PC-3 (cell line): ENCODE data around the gene WIPF3. TPM values are rescaled to one million over a fixed set of nuclear protein-coding genes. Genes with fewer than 3 reads are reported as not detected.

Experiments used
- ATAC-seq: fragments of 200-7000 bp; cut with Tn5 transposase; 2 replicates; pipeline ENCODE4 v1.9.1; 2020; ENCODE audit warnings: mild to moderate bottlenecking, moderate library complexity
- BruUV-seq: library from RNA; stranded (reverse); fragments of 400-500 nt; replicated peaks from 2 replicates; lab custom pipeline; 2021; lab: Mats Ljungman, UMichigan
- CTCF ChIA-PET: fragments of 300-600 bp; sonication (Branson Sonifier 250); formaldehyde crosslinking; loops from one replicate; lab custom pipeline; 2022; ENCODE audit warnings: antibody characterized with exemption; lab: Charles Lee
- POLR2A ChIA-PET: fragments of 300-600 bp; sonication (Branson Sonifier 250); formaldehyde crosslinking; loops from one replicate; lab custom pipeline; 2022; ENCODE audit warnings: antibody characterized with exemption; ENCODE audit not compliant: unreplicated experiment; lab: Charles Lee
- DNase-seq: peaks from one replicate; pipeline ENCODE4 v3.0.0-alpha.2; 2015
- H2AFZ ChIP-seq: fragments of 300-600 bp; sonication (generic); 2 replicates; pipeline ENCODE4 v1.6.0; 2016; ENCODE audit warnings: antibody characterized with exemption, low read length
- H3F3A ChIP-seq: fragments of 300-600 bp; sonication (generic); one replicate; pipeline ENCODE4 v1.6.0; 2017; ENCODE audit warnings: antibody characterized with exemption, low read length, control low read depth, mild to moderate bottlenecking; ENCODE audit not compliant: unreplicated experiment
- H3K27ac ChIP-seq: fragments of 300-600 bp; sonication (generic); 2 replicates; pipeline ENCODE4 v1.5.1; 2016; ENCODE audit warnings: mild to moderate bottlenecking, low read length
- H3K27me3 ChIP-seq: fragments of 300-600 bp; sonication (generic); 2 replicates; pipeline ENCODE4 v1.6.1; 2016; ENCODE audit warnings: low read length, mixed read lengths
- H3K36me3 ChIP-seq: fragments of 300-600 bp; sonication (generic); 2 replicates; pipeline ENCODE4 v1.6.1; 2016; ENCODE audit warnings: low read depth, mixed run types, low read length, mixed read lengths
- H3K4me1 ChIP-seq: fragments of 300-600 bp; sonication (generic); 2 replicates; pipeline ENCODE4 v1.5.1; 2016; ENCODE audit warnings: low read length; ENCODE audit not compliant: insufficient read depth
- H3K4me2 ChIP-seq: fragments of 300-600 bp; sonication (generic); 2 replicates; pipeline ENCODE4 v1.6.0; 2016; ENCODE audit warnings: low read length
- H3K4me3 ChIP-seq: fragments of 300-600 bp; sonication (generic); 2 replicates; pipeline ENCODE4 v1.5.1; 2016; ENCODE audit warnings: mild to moderate bottlenecking, low read length, mixed read lengths
- H3K79me2 ChIP-seq: fragments of 300-600 bp; sonication (generic); 2 replicates; pipeline ENCODE4 v1.6.1; 2017; ENCODE audit warnings: low read length, mixed read lengths
- H3K9ac ChIP-seq: fragments of 300-600 bp; sonication (generic); 2 replicates; pipeline ENCODE4 v1.6.0; 2016; ENCODE audit warnings: mild to moderate bottlenecking, low read length
- H3K9me2 ChIP-seq: fragments of 300-600 bp; sonication (generic); replicated peaks from 2 replicates; pipeline ENCODE4 v1.6.1; 2016; ENCODE audit warnings: mixed run types, low read length, mixed read lengths
- H3K9me3 ChIP-seq: fragments of 300-600 bp; sonication (generic); 2 replicates; pipeline ENCODE4 v1.6.1; 2016; ENCODE audit warnings: low read length, mixed read lengths
- H4K20me1 ChIP-seq: fragments of 300-600 bp; sonication (generic); 2 replicates; pipeline ENCODE4 v1.6.1; 2016; ENCODE audit warnings: low read length, mixed read lengths
- EZH2 ChIP-seq: fragments of 300-600 bp; sonication (generic); IDR thresholded peaks from one replicate; pipeline ENCODE4 v1.6.1; 2017; ENCODE audit warnings: antibody characterized with exemption, mild to moderate bottlenecking, low read length; ENCODE audit not compliant: unreplicated experiment
- EZH2phosphoT487 ChIP-seq: fragments of 300-600 bp; sonication (generic); IDR thresholded peaks from 2 replicates; pipeline ENCODE4 v1.6.1; 2018; ENCODE audit warnings: mild to moderate bottlenecking, antibody characterized with exemption, low read length, borderline replicate concordance
- intact Hi-C: fragments of 100-400 bp; cut with micrococcal nuclease; formaldehyde crosslinking; loops from 2 replicates; pipeline ENCODE4 v1.9.0; 2023
- total RNA-seq: library from RNA; depleted of rRNA; stranded (reverse); fragments of >200 nt; gene quantifications from 2 replicates; pipeline ENCODE4 v1.2.3, GENCODE V29; 2014; rRNA removed
- TF ChIP-seq, protein P1 (sequence below): fragments of 300-600 bp; sonication (generic); conservative IDR thresholded peaks from 2 replicates; pipeline ENCODE4 v1.5.1; 2017; ENCODE audit warnings: antibody characterized with exemption, low read depth, mild to moderate bottlenecking, low read length

The WIPF3 gene
- total RNA-seq, 1 experiment from 2014 or later, result 3.4 TPM

DNA sequence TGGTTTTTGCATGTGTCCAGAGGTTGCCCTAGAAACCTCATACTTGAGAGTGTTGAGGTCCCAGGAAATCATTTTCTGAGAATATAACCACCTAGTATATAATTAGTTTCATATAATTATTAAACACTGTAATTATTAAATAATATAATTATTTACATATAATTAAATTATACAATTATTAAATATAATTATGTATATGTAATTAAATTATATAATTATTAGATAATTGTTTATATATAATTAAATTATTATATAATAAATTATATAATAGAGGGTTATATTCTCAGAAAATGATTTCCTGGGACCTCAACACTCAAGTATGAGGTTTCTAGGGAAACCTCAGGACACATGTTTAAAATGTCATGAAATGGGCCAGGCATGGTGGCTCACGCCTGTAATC, 155.7 kb downstream of the WIPF3 start:
- H3K27me3 ChIP-seq, result no peaks in the 10 kb centered on the region
- BruUV-seq, result no TSS peak
- H2AFZ ChIP-seq, result no peak overlapping the region
- H3K79me2 ChIP-seq, result no peaks in the 10 kb centered on the region
- H3K4me1 ChIP-seq, result no peaks in the 10 kb centered on the region
- POLR2A ChIA-PET, result no interaction called here
- ATAC-seq, result no peak
- no peaks in the 10 kb centered on the region for H3K36me3 ChIP-seq
- H3K9me2 ChIP-seq, result no peaks in the 10 kb centered on the region
- no peaks in the 10 kb centered on the region for H4K20me1 ChIP-seq
- CTCF ChIA-PET, result no interaction called here
- DNase-seq, result no peak
- no peak overlapping the region for H3K9ac ChIP-seq
- no peak overlapping the region for H3K4me3 ChIP-seq
- no peak overlapping the region for H3K4me2 ChIP-seq
- H3K27ac ChIP-seq, result no peak overlapping the region
- H3K9me3 ChIP-seq, result no peaks in the 10 kb centered on the region
- intact Hi-C loops, result no loop called here
- TF ChIP-seq EZH2, result no peak
- no peak for TF ChIP-seq EZH2phosphoT487
- TF ChIP-seq, protein P1, sequence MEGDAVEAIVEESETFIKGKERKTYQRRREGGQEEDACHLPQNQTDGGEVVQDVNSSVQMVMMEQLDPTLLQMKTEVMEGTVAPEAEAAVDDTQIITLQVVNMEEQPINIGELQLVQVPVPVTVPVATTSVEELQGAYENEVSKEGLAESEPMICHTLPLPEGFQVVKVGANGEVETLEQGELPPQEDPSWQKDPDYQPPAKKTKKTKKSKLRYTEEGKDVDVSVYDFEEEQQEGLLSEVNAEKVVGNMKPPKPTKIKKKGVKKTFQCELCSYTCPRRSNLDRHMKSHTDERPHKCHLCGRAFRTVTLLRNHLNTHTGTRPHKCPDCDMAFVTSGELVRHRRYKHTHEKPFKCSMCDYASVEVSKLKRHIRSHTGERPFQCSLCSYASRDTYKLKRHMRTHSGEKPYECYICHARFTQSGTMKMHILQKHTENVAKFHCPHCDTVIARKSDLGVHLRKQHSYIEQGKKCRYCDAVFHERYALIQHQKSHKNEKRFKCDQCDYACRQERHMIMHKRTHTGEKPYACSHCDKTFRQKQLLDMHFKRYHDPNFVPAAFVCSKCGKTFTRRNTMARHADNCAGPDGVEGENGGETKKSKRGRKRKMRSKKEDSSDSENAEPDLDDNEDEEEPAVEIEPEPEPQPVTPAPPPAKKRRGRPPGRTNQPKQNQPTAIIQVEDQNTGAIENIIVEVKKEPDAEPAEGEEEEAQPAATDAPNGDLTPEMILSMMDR, result no peak
- H3F3A ChIP-seq, result no peaks in the 10 kb centered on the region

DNA sequence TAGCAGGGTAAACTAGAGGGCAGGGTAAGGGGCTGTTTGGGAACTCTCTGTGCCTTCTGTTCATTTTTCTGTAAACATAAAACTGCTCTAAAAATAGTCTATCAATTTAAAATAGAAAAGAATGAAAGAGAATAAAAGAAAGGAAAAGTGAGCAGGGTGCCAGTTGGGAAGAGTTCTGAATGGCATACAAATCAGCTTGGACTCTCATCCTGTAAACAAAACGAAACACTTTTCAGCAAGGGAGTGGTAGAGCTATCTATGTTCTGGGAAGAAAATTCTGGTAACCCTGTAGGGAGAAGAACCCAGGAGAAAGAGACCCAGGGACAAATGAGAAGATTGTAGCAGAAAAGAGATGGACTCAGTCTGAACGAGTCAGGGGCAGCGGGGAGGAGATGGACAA, 158.7 kb downstream of the WIPF3 start:
- H3K4me1 ChIP-seq, result peaks cover 19% of the 10 kb centered on the region
- H3K4me2 ChIP-seq, result no peak overlapping the region
- no peaks in the 10 kb centered on the region for H3K9me2 ChIP-seq
- H4K20me1 ChIP-seq, result no peaks in the 10 kb centered on the region
- H3K27me3 ChIP-seq, result no peaks in the 10 kb centered on the region
- H3K9me3 ChIP-seq, result no peaks in the 10 kb centered on the region
- ChIA-PET POLR2A (no interaction called here), CTCF (no interaction called here)
- BruUV-seq, result no TSS peak
- H3F3A ChIP-seq, result no peaks in the 10 kb centered on the region
- no peaks in the 10 kb centered on the region for H3K36me3 ChIP-seq
- ATAC-seq, result no peak
- H2AFZ ChIP-seq, result no peak overlapping the region
- H3K79me2 ChIP-seq, result peaks cover 7% of the 10 kb centered on the region
- no peak overlapping the region for H3K27ac ChIP-seq
- H3K9ac ChIP-seq, result no peak overlapping the region
- no peak overlapping the region for H3K4me3 ChIP-seq
- no peak for TF ChIP-seq EZH2phosphoT487
- TF ChIP-seq, protein P1, result no peak
- no peak for TF ChIP-seq EZH2
- intact Hi-C loops, result no loop called here
- DNase-seq, result no peak

Other genes with a start within 250 kb of the WIPF3 start
- gene PRR15, start 242.7 kb upstream of the WIPF3 start, total RNA-seq, result 23.4 and 26.6 TPM in 2 replicates
- gene SCRN1, start 183.3 kb downstream of the WIPF3 start, total RNA-seq, result 33.9 and 37.9 TPM in 2 replicates
- gene FKBP14, start 220.2 kb downstream of the WIPF3 start, total RNA-seq, result 9.0 and 10.1 TPM in 2 replicates
- gene PLEKHA8, start 221.9 kb downstream of the WIPF3 start, total RNA-seq, result 8.4 and 10.4 TPM in 2 replicates